ENCODE results near the gene WDR64.

DNA sequence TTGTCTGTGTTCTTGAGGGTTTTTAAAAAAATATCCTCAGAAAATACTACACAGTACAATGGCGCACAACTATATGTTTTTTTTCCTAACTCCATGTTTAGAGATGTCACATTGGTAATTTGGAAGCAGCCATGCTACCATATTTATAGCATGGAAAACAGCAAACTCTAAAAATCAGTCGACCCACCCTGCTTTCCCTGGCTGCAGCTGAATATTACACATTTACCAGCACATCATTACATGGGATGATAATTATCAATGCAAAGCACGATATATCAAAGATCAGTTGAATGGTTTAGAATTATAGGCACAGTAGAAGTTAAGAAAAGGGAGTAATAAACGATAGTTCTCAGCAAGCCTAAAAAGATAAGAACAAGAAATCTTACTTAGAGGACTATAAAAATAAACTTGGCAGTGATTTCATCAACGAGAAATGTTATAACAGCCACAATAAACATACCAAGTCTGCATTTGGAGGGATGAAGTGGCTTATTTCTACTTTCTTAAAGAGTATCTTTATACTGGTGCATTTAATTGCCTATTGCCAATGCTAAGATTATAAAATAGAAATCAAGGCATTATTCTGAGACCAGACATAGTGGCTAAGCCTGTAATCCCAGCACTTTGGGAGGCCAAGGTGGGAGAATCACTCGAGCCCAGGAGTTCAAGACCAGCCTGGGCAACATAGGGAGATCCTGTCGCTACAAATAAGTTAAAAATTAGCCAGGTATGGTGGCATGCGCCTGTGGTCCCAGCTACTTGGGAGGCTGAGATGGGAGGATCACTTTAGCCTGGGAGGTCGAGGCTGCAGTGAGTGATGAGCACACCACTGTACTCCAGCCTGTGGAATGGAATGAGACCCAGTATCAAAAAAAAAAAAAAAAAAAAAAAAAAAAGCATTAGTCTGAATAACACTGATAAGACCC, 43.4 kb downstream of the WDR64 start:
- TF ChIP-seq, protein P1, sequence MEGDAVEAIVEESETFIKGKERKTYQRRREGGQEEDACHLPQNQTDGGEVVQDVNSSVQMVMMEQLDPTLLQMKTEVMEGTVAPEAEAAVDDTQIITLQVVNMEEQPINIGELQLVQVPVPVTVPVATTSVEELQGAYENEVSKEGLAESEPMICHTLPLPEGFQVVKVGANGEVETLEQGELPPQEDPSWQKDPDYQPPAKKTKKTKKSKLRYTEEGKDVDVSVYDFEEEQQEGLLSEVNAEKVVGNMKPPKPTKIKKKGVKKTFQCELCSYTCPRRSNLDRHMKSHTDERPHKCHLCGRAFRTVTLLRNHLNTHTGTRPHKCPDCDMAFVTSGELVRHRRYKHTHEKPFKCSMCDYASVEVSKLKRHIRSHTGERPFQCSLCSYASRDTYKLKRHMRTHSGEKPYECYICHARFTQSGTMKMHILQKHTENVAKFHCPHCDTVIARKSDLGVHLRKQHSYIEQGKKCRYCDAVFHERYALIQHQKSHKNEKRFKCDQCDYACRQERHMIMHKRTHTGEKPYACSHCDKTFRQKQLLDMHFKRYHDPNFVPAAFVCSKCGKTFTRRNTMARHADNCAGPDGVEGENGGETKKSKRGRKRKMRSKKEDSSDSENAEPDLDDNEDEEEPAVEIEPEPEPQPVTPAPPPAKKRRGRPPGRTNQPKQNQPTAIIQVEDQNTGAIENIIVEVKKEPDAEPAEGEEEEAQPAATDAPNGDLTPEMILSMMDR (IDR thresholded peaks at IDR 0.05), result no peak
- TF ChIP-seq POLR2A (IDR thresholded peaks at IDR 0.05), result no peak

Data from testis (tissue), 2 donors.